ENCODE measurements around the gene MYO7B.

MYO7B gene

DNA sequence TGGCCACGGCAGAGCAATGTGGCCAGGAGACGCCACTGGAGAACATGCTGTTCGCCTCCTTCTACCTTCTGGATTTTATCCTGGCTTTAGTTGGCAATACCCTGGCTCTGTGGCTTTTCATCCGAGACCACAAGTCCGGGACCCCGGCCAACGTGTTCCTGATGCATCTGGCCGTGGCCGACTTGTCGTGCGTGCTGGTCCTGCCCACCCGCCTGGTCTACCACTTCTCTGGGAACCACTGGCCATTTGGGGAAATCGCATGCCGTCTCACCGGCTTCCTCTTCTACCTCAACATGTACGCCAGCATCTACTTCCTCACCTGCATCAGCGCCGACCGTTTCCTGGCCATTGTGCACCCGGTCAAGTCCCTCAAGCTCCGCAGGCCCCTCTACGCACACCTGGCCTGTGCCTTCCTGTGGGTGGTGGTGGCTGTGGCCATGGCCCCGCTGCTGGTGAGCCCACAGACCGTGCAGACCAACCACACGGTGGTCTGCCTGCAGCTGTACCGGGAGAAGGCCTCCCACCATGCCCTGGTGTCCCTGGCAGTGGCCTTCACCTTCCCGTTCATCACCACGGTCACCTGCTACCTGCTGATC, 115.4 kb downstream of the MYO7B start:
- no peak for DNase-seq (ENCODE audit: low spot score)

DNA sequence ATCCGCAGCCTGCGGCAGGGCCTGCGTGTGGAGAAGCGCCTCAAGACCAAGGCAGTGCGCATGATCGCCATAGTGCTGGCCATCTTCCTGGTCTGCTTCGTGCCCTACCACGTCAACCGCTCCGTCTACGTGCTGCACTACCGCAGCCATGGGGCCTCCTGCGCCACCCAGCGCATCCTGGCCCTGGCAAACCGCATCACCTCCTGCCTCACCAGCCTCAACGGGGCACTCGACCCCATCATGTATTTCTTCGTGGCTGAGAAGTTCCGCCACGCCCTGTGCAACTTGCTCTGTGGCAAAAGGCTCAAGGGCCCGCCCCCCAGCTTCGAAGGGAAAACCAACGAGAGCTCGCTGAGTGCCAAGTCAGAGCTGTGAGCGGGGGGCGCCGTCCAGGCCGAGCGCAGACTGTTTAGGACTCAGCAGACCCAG, 115.9 kb downstream of the MYO7B start:
- DNase-seq (ENCODE audit: low spot score), result no peak

DNA sequence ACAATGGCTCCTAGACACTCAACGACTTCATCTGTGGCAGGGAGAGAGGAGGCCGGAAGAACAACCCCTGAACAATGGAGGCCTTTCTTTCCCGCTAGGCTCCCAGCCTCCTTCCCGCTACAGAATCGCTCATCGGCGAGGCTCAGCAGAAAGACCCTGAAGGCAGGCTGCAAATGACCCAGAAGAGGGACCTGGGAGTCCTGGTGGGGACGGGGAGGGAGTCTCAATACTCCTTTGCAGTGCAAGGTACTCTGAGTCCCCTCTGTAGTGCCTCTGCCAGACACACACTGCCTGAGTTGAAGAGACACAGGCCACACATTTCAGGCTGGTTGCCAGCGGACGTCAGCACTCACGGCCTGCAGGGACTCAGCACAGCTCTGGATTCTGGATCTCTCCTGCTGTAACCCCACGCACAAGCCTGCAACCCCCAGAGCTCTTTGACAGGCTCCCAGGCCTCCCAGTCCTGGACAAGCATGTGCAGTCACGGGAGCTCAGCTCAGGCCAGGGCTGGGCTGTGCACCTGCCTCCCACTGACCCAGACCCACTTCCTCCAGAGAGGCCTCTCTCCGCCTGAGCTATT, 116.6 kb downstream of the MYO7B start:
- DNase-seq (ENCODE audit: low spot score), result peak; percentile 44

DNA sequence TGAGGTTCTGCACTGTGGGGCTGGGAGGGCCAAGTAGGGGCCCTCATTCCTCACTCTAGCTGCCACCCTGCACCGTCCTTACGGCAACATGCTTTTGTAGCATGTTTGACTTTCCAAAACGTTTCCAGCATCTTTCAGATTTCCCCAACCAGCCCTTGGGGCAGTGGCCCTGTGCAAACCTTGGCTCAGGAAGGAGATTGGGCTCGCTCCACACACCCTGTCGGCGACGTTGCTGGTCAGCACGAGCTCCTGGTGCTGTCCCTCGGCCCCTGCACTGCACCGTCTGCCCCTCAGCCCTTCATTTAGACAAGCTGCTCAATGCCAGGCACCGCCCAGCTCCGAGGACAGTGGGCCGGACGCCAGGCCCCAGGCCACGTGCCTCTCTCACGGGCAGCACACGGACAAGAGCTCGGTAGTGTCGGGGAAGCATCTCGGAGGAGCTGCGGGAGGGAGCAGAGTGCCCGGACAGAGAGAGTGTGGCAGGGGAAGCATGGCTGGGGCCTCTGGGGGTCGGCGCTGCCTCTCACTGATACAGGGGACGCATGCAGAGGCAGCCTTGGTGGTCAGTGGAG, 117.4 kb downstream of the MYO7B start:
- no peak for DNase-seq (ENCODE audit: low spot score)

DNA sequence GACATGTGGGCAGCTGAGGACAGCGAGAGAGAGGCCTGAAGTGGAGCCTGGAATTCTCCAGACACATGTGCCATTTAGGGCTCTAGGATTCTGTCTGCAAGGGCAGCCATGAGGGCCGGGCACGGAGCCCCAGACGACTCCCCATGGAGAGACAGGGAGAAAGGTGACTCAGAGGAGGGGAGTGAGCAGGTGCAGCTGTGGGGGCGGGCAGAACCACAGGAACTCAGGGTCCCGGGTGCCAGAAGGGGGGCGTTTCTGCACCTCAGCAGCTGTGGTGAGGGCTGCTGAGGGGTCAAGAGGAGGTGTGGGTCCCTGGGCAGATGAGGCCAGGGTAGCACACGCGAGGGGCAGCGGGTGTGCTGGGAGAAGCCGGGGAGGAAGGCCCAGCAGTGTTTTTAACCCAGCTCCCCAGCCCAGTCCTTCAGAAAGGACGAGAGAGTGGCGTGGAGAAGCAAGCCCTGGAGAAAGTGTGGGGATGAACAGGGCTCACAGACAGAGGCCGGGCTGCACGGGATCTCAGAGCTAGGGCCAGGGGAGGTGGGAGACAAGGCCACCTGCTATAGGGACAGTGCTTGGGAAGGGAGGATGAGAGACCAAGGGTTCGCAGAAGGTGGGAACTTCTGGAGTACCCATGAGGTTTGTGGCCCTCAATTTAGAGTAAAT, 118.1 kb downstream of the MYO7B start:
- DNase-seq (ENCODE audit: low spot score), result no peak

DNA sequence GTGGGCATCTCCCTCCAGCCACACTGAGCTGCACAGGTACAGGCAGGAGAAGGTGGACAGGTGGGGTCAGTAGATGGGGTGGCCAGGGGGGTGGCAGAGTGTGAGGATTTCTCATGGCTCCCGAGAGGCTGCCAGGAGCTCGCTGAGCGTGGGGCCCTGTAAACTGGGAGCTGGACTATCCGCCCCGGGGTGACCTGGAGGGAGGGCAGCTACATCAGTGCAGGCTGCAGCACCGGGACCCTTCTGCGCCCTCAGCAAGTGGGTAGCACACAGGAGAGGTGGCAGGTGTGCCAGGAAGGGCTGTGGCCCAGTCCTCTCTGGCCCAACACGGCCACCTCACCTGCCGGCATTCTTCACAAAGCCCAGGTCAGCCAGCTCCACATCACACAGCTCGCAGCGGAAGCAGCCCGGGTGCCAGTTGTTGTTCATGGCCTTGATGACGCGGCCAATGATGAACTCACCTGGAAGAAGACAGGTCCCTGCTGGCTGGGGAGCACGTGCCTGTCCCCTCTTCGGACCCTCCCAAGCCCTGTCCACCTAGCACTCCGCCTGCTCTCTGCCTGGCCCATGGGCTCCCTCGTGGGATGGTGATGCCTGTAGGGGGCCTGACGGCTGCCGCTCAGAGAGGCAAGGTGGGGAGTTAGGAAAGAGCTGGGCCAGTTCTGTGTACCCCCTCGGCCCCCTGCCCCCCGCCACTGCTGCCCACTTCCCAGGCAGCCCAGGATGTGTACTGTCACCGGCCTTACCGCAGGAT, 118.8 kb downstream of the MYO7B start:
- no peak for DNase-seq (ENCODE audit: low spot score)

DNA sequence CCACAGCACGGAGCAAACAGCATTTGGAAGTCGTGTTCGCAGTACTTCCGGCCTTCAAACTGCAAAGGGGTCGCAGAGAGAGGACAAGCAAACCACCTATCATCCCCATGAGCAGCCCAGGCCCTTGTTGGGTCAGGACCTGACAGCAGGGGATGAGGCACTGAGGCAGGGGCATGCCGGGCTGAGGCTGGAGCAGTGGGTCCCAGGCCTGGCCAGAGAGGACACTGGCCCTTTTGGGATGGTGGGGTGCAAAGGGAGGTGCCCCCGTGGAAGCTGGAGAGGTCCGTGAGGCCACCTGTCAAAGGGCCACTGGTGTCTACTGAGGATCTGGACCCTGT, 119.3 kb downstream of the MYO7B start:
- DNase-seq (ENCODE audit: low spot score), result no peak

DNA sequence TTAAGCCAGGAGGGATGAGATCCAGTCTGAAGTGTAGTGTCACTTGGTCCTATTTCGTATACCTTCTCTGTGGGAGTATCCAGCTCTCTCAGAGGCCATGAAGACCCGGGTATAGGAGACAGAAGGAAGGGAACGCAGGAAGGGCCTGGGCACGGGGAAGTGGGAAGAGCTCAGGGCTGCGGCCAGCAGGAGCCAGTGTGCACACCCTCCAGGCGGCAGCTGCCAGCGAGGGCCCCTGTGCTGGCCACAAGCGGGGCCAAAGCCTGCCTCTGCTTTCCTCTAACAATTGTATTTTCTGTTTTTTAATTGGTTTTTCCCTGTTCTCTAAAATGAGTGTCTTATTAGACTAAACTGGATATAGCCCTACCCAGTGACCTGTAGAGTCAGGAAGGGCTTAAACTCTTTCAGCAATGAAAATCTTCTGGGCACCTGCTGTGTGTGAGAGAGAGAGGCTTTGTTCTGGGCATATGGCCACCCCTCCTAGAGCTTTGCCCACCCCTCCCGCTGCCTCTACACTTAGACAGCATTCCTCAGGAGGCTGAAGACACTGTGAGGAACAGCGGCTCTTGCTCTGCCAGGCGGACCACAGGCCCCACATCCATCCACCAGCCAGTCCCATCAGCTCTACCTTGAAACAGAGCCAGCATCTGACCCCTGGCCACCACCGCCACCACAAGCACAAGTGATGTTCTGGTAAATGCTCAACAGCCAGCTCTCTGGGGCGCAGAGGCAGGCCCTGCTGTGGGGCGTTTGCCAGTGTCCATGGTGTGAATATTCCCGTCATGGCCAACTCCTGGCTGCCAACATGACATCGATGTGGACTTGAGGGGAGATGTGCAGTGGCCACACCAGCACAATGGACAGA, 120.0 kb downstream of the MYO7B start:
- DNase-seq (ENCODE audit: low spot score), result no peak

DNA sequence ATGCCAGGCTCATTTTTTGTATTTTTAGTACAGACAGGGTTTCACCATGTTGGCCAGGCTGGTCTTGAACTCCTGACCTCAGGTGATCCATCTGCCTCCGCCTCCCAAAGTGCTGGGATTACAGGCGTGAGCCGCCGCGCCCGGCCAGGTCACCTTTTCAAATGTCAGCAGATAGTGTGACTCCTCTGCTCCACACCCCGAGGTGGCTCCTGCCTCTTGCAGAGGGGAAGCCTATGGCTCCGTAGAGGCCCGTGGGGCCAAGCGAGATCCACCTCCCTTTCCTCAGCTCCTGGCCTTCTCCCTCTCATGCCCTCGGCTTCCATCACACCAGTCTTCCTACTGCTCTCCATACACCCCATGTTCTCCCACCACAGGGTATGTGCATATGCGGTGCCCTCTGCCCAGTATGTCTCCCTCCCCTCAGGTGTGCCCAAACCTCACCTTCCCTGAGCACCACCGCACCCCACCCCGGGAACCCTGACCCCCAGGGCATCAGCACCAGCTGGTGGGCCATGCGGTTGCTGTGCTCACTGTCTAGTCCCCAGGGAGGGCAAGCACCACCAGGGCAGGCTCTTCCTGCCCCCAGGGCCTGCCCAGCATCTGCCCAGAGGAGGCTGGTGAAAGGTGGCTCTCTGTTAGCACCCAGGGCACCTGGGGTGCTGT, 121.2 kb downstream of the MYO7B start:
- no peak for DNase-seq (ENCODE audit: low spot score)

DNA sequence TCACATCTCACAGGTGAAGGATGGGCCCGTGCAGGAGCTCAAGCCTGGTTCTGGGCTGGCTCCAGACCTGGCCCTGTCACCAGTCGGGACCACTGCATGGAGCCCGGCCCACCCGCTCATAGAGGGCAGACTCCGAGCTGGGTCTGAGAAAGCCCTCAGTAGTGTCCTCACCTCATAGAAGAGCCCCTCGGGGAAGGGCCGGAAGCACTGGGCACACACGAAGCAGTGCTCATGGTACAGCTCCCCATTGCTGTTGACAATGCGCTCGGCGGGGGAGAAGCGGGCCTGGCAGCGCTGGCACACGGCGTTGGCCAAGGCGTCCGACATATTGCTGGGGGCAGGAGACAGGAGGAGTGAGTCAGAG, 121.7 kb downstream of the MYO7B start:
- DNase-seq (ENCODE audit: low spot score), result no peak

DNA sequence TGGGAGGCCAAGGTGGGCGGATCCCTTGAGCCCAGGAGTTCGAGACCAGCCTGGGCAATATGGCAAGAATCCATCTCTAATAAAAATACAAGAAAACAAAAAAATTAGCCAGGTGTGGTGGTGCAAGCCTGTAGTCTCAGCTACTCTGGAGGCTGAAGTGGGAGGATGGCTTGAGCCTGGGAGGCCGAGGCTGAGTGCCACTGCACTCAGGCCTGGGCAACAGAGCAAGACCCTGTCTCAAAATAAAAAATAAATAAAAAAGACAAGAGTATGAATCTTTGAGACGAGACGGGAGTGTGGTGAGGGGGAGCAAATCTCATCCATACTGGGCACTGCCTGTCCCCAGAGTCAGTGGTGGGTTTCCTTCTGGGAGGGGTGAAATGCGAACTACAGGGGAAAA, 122.7 kb downstream of the MYO7B start:
- DNase-seq (ENCODE audit: low spot score), result no peak

DNA sequence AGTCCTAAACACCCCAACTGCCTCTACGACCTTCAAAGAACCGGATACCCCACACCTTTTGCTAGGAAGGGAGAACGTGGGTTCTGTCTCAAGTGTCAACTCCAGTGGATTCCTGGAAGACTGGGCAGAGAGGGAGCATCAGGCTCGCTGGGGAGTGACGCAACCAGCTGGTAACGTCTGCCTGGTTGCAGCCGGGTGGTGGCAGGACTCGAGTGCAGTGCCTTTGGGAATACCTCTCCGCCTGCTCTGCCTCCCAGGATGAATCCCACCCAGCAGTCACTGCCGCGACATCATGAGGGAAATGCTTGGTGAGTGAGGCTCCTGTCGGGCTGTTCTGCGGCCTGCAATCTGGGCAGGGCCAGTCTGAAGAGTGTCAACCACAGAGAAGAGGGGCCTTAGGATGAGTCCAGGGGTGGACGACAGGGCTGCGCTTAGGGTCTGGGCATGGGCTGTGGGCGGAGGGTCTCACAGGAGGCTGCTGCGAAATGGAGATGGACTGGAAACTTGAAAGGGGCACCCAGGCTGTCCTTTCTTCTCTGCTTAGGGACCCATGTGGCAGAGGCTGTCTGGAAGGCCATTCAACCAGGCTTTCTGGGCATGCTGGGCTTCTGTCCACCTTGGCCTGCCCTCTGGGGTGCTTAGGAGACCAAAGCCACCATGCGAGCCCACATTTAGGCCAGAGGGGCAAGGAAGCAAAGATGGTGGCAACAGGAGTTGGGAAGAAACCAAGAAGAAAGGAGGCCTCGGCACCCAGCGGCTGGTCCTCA, 123.3 kb downstream of the MYO7B start:
- no peak for DNase-seq (ENCODE audit: low spot score)

DNA sequence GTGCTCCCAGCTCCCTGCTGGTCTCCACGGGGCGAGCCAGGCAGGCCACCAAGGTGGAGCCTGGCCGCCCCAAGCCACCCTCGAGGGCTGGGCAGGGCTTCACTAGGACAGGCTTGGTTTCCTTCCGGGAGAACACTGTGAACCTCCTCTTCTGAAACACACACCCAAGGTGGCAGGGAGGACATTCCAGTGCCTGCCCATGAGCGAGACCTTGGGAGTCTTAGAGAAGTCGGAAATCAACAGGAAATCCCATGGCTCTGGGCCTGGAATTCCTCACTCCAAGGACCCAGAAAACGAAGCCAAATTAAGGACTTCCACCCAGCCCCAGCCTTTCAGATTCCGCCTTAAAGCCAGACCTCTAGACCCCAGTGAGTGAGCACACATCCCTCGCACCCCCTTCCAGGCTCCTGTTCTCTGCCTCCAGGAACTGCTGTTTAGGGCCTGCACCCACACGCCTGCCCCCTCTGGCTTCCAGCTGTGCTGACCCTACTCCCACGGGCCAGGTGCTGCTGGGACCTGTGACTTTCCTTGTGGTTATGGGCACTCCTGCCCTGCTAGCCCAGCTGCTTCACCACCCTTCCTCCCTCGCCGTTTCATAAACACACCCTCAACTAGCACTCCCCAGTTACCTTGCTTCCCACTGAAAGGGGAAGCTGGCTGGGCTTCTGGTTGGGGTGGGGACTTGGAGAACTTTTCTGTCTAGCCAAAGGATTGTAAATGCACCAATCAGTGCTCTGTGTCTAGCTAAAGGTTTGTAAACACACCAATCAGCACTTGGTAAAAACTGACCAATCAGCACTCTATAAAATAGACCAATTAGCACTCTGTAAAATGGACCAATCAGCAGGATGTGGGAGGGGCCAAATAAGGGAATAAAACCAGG, 124.2 kb downstream of the MYO7B start:
- no peak for DNase-seq (ENCODE audit: low spot score)

DNA sequence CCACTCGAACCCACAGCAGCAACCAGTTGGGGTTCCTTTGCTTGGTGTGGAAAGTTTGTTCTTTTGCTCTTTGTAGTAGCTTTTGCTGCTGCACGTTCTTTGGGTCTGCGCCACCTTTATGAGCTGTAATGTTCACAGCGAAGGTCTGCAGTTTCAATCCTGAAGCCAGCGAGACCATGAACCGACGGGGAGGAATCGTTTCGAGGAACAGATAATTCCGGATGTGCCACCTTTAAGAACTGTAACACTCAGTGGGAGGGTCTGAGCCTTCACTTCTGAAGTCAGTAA, 124.8 kb downstream of the MYO7B start:
- no peak for DNase-seq (ENCODE audit: low spot score)

DNA sequence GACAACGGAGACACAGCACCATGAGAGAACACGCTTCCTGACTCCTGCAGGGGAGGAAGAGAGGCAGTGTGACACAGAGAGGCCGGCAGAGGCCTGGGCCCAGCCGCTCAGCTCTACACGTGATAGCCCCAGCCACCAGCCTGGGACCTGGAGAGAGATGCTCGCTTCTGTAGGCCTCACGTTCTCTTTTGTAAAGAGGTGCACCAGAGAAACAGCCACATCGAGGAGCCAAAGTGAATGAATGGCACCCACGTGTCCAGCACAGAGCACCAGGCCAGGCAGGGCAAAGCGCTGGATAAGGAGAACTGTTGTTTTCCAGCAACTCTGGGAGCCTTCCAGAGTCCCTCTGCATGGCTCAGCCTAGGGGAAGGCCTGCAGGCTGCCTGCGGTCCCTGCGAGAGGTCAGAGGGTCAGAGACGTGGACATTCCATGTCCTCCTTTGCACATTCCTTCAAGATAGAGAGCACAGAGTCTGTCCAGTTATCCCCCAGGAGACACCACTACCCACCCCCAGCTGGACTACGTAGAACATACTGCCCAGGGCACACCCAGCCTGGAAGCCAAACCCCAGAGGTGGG, 125.7 kb downstream of the MYO7B start:
- DNase-seq (ENCODE audit: low spot score), result no peak

DNA sequence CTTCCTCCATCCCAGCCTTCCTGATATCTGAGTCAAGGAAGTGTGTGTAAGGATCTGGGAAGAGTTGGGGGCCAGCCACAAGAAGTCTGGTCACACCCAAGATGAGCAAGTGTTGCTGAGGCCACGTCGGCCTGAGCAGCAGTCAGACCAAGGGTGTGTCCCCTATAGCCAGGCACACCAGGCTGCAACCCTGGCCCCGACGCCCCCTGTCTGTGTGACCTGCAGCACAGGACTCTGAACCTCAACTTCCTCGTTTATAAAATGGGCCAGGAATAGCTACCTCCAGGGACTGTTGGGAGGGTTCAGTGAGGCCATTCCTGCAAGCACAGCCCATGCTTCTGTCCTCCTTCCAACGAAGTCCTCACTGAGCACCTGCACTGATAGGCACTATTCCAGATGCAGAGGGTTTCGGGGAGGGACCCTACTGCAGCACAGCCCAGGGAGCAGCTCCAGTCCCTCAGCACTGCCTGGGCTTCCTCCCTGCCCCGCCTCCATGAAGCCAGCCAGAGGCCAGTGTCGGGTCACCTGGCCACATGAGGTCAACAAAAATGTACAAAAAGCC, 126.5 kb downstream of the MYO7B start:
- DNase-seq (ENCODE audit: low spot score), result no peak

DNA sequence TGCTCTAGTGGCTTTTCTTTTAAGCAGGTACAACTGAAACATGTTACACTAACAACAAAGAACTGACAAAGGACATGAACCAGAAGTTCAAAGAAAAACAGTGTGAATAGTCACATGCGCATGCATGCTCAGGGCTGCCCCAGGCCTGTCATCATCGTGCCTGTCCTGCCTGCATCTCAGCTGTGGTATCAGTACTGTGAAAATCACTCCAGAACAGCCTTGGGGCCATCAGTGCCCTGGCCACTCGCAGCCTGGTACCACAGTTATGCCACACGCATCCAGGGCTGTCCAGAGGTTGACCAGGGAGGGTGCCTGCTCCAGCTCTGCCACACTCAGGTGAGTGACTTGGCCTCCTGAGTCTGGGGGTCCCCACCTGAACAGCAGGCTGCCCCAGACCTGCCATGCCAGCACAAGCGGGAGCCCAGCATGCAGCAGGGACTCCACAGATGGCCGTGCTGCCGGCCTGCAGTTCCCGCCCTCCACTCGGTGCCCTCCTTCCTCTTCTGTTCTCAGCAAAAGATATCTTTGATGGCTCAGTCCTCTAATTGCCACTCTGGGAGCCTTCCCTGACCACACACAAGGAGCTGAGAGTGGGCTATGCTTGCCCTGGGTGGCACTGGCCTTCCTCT, 127.6 kb downstream of the MYO7B start:
- no peak for DNase-seq (ENCODE audit: low spot score)

DNA sequence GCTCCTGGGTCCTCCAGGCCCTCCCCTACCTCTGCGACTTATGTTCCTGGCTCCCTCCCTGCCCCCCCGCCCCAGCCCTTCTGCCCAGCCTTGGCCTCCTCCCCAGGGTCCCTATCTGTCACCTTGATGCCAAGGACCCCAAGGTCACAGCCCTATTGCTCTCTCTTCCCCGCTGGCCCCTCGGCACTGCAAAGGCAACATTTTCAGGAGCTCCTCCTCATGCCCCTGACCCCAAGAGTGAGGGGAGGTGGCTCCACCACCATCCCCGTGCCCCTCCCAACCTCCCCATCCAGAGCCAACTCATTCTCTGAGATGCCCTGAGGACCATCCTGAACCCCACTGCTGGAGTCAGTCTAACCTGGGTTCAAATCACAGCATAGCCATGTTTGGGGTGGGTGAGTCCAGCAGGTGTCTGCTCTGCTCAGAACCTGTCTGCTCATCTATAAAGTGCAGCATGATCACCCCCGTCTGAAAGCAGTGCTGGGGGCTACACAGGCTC, 128.1 kb downstream of the MYO7B start:
- no peak for DNase-seq (ENCODE audit: low spot score)

Measured in COLO829 (cell line).